Chondrocyte (in vitro differentiated cells): ENCODE measurements around the gene PCED1B. TPM values are rescaled to one million over a fixed set of nuclear protein-coding genes. Genes with fewer than 3 reads are reported as not detected.

Experiments used
- DNase-seq: peaks from one replicate; pipeline ENCODE4 v3.0.0; 2021; ENCODE audit warnings: mixed read lengths, low spot score
- H3K27ac Mint-ChIP-seq: one replicate; pipeline ENCODE4 v1.8.0; 2021; ENCODE audit warnings: mild to moderate bottlenecking, moderate library complexity, mixed read lengths; ENCODE audit not compliant: unreplicated experiment
- H3K27me3 Mint-ChIP-seq: 2 replicates; pipeline ENCODE4 v1.8.0; 2021; ENCODE audit warnings: low read depth, mixed read lengths
- H3K36me3 Mint-ChIP-seq: 2 replicates; pipeline ENCODE4 v1.8.0; 2021; ENCODE audit warnings: low read depth, mixed read lengths
- H3K4me1 Mint-ChIP-seq: 2 replicates; pipeline ENCODE4 v1.8.0; 2021; ENCODE audit warnings: low read depth, mild to moderate bottlenecking, mixed read lengths
- H3K4me3 Mint-ChIP-seq: one replicate; pipeline ENCODE4 v1.8.0; 2021; ENCODE audit warnings: mild to moderate bottlenecking, moderate library complexity, mixed read lengths; ENCODE audit not compliant: unreplicated experiment
- H3K9me3 Mint-ChIP-seq: 2 replicates; pipeline ENCODE4 v1.8.0; 2021; ENCODE audit warnings: low read depth, mixed read lengths
- long read RNA-seq: library from polyadenylated mRNA; stranded (forward); transcript quantifications from one replicate; pipeline ENCODE4 v2.0.0, GENCODE V29; 2021
- total RNA-seq: library from RNA; stranded (reverse); gene quantifications from 3 replicates; pipeline ENCODE4 v1.2.1, GENCODE V29; 2021
- TF ChIP-seq, protein P1 (sequence below): fragments of 200-600 bp; sonication (generic); IDR thresholded peaks from 2 replicates; pipeline ENCODE4 v1.5.0; 2021; ENCODE audit warnings: antibody characterized with exemption, mild to moderate bottlenecking, moderate library complexity

PCED1B gene, protein sequence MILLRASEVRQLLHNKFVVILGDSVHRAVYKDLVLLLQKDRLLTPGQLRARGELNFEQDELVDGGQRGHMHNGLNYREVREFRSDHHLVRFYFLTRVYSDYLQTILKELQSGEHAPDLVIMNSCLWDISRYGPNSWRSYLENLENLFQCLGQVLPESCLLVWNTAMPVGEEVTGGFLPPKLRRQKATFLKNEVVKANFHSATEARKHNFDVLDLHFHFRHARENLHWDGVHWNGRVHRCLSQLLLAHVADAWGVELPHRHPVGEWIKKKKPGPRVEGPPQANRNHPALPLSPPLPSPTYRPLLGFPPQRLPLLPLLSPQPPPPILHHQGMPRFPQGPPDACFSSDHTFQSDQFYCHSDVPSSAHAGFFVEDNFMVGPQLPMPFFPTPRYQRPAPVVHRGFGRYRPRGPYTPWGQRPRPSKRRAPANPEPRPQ
- total RNA-seq: 2.3 to 3.8 TPM (median 3.0 TPM) in 3 replicates
- long read RNA-seq, partial matches to known transcripts: 0 of 4 reads
- long read RNA-seq, other reads (novel, unspliced or antisense): 4 of 4 reads

DNA sequence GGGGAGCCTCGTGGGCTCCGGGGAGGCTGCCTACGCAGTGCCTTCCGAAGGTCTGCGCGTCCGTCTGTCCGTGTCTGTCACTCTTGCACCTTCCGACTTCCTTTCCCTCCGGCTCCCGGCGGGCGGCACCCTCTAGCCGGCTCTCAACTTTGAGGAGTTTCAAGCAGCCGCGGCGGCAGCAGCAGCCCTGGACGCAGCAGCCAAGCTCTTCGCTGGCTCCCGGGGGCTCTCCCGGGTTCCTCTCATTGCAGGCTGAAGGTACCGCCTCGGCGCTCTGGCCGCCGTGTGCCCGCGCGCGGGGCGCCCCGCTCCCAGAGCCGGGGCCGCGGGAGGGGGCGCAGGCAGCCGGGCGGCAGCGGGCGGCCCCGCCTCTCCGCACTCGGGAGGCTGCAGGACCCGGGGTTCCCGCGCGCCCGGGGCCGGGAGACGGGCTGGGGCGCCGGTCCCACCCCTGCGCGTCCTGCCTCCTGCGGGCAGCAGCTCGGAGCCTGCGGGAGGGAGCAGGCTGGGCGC lies at the start of gene PCED1B, which contains the start of gene AMIGO2:
PCED1B (plus strand) TSS at position 154 of the 513 bp plus-strand sequence. CDS start 155,443 bp downstream, outside the sequence.
AMIGO2 (minus strand) TSS at position 492 of the 513 bp plus-strand sequence. CDS start 957 bp downstream, outside the sequence.
- Mint-ChIP-seq H3K36me3 (peaks cover 3% of the 10 kb centered on the region), H3K9me3 (no peaks in the 10 kb centered on the region), H3K27ac (peak within 1 kb of the TSS; percentile 99), H3K27me3 (no peaks in the 10 kb centered on the region), H3K4me3 (peak within 1 kb of the TSS; percentile 94), H3K4me1 (peaks cover 90% of the 10 kb centered on the region)
- TF ChIP-seq, protein P1, sequence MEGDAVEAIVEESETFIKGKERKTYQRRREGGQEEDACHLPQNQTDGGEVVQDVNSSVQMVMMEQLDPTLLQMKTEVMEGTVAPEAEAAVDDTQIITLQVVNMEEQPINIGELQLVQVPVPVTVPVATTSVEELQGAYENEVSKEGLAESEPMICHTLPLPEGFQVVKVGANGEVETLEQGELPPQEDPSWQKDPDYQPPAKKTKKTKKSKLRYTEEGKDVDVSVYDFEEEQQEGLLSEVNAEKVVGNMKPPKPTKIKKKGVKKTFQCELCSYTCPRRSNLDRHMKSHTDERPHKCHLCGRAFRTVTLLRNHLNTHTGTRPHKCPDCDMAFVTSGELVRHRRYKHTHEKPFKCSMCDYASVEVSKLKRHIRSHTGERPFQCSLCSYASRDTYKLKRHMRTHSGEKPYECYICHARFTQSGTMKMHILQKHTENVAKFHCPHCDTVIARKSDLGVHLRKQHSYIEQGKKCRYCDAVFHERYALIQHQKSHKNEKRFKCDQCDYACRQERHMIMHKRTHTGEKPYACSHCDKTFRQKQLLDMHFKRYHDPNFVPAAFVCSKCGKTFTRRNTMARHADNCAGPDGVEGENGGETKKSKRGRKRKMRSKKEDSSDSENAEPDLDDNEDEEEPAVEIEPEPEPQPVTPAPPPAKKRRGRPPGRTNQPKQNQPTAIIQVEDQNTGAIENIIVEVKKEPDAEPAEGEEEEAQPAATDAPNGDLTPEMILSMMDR: peak; percentile 75
- peak; percentile 93 for DNase-seq

GRCh38 chr12:47029903-47030302 lies 49.5 kb upstream of the PCED1B start:
- no peak overlapping the region for H3K27ac Mint-ChIP-seq
- TF ChIP-seq, protein P1: no peak
- no peaks in the 10 kb centered on the region for H3K36me3 Mint-ChIP-seq
- DNase-seq: no peak
- H3K9me3 Mint-ChIP-seq: no peaks in the 10 kb centered on the region
- H3K27me3 Mint-ChIP-seq: no peaks in the 10 kb centered on the region
- peaks cover 27% of the 10 kb centered on the region for H3K4me1 Mint-ChIP-seq
- no peak overlapping the region for H3K4me3 Mint-ChIP-seq

- Mint-ChIP-seq H3K27me3 (no peaks in the 10 kb centered on the region), H3K36me3 (no peaks in the 10 kb centered on the region), H3K4me3 (no peak overlapping the region), H3K9me3 (no peaks in the 10 kb centered on the region), H3K27ac (no peak overlapping the region), H3K4me1 (peaks cover 34% of the 10 kb centered on the region)
- TF ChIP-seq, protein P1: peak; percentile 91
- DNase-seq: no peak
Observed at GRCh38 chr12:47032644-47033043, 46.8 kb upstream of the PCED1B start.

DNA sequence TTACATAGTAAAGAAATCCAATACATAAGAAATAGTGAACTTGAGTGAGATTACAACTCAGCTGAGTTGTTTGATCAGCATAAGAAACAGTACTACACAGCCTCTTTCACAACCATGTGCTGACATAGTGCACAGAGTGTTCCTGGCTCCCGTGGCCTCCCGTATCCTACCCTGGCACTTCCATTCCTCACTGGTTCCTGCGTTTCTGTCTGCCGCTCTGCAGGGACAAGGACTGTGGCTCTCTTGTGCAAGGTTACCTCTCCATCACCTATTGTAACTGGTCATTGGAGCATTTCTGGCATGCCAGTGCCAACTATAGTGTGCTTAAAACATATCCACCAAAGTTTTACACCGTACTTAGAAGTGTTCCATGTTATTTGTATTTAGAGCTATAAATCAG lies 46.3 kb upstream of the PCED1B start:
- no peak for DNase-seq
- TF ChIP-seq, protein P1: no peak
- Mint-ChIP-seq H3K27me3 (no peaks in the 10 kb centered on the region), H3K4me3 (no peak overlapping the region), H3K27ac (peak overlapping the region; percentile 52), H3K36me3 (no peaks in the 10 kb centered on the region), H3K9me3 (no peaks in the 10 kb centered on the region), H3K4me1 (peaks cover 34% of the 10 kb centered on the region)

DNA sequence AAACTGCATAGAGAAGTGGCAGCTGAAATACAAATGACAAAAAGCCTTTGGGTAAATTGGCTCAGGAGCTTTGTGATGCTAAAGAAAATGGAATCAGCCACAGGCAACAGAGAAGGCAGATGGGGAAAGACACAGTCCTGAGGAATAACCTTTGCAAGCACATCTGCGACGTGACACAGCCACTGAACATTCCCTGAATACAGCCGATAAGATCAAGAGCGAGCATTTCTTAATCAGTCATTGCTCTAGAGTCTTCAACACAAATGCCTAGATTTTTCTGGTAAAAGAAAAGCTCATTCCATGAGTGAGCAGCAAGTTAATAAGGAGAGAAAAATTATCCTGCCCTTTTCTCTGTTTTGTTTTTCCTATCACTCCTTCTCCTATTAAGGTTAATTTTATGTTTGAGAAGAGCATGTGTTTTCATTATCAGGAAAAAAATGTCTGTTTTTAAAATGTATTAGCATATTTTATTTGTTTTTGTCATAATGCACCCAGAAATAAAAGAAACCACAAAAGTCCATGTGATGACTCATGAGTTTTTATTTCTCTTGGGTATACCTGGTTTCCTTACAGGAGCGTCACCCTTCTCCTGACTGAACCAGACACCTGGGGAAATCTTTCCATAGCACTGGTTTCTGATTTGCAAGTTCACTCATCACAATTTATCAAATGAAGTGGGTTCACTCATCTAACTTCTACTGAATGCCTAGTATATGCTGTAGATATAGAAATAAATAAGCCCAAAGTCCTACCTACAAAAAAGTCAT lies 45.4 kb upstream of the PCED1B start:
- Mint-ChIP-seq H3K4me3 (no peak overlapping the region), H3K27ac (no peak overlapping the region)
- TF ChIP-seq, protein P1: no peak

More for the DNA sequence above, 45.4 kb upstream of the PCED1B start:
- no peak for DNase-seq
- Mint-ChIP-seq H3K4me1 (peaks cover 40% of the 10 kb centered on the region), H3K9me3 (no peaks in the 10 kb centered on the region), H3K36me3 (no peaks in the 10 kb centered on the region), H3K27me3 (no peaks in the 10 kb centered on the region)
